KOPT-K1 (cell line): Measurements from ENCODE around the gene CSF3R.
A peak's percentile ranks its signal among the peaks of the same experiment; 100 is the strongest.

Experiments used
- H3K27ac ChIP-seq: fragments of 200-600 bp; sonication (generic); 2 replicates; pipeline ENCODE4 v1.5.1; 2016; ENCODE audit warnings: antibody characterized with exemption, mild to moderate bottlenecking, low read depth, low read length; ENCODE audit not compliant: poor library complexity, severe bottlenecking
- H3K36me3 ChIP-seq: fragments of 200-600 bp; sonication (generic); 2 replicates; pipeline ENCODE4 v1.5.1; 2017; ENCODE audit warnings: antibody characterized with exemption, mild to moderate bottlenecking, low read length, moderate library complexity; ENCODE audit not compliant: insufficient read depth
- H3K9me3 ChIP-seq: fragments of 200-600 bp; sonication (generic); 2 replicates; pipeline ENCODE4 v1.5.1; 2017; ENCODE audit warnings: antibody characterized with exemption, low read length, mild to moderate bottlenecking; ENCODE audit not compliant: insufficient read depth, poor library complexity, severe bottlenecking

The CSF3R gene

GRCh38 chr1:36463463-36463802 is 19.3 kb downstream of the CSF3R start:
- Histone ChIP-seq H3K36me3 (peaks cover 41% of the 10 kb centered on the region), H3K9me3 (no peaks in the 10 kb centered on the region), H3K27ac (peak overlapping the region; percentile 86)

GRCh38 chr1:36458910-36459309 is 23.8 kb downstream of the CSF3R start:
- no peaks in the 10 kb centered on the region for H3K9me3 ChIP-seq
- H3K36me3 ChIP-seq, result peaks cover 78% of the 10 kb centered on the region
- H3K27ac ChIP-seq, result peak overlapping the region; percentile 60

GRCh38 chr1:36457691-36458090 is 25.0 kb downstream of the CSF3R start:
- Histone ChIP-seq H3K9me3 (no peaks in the 10 kb centered on the region), H3K27ac (peak overlapping the region; percentile 60), H3K36me3 (peaks cover 81% of the 10 kb centered on the region)

- H3K36me3 ChIP-seq, result peaks cover 70% of the 10 kb centered on the region
- H3K9me3 ChIP-seq, result no peaks in the 10 kb centered on the region
- peak overlapping the region; percentile 58 for H3K27ac ChIP-seq
These were observed 26.3 kb downstream of the CSF3R start for GRCh38 chr1:36456391-36456928.

GRCh38 chr1:36455386-36455785 is 27.3 kb downstream of the CSF3R start:
- Histone ChIP-seq H3K27ac (no peak overlapping the region), H3K9me3 (no peaks in the 10 kb centered on the region), H3K36me3 (peaks cover 60% of the 10 kb centered on the region)

GRCh38 chr1:36453600-36454388 is 28.9 kb downstream of the CSF3R start:
- H3K27ac ChIP-seq, result no peak overlapping the region
- H3K9me3 ChIP-seq, result no peaks in the 10 kb centered on the region
- H3K36me3 ChIP-seq, result peaks cover 44% of the 10 kb centered on the region

GRCh38 chr1:36453051-36453450 is 29.7 kb downstream of the CSF3R start:
- Histone ChIP-seq H3K27ac (no peak overlapping the region), H3K36me3 (peaks cover 39% of the 10 kb centered on the region)

GRCh38 chr1:36450919-36451305 is 31.8 kb downstream of the CSF3R start:
- H3K27ac ChIP-seq, result peak overlapping the region; percentile 70

More at GRCh38 chr1:36453051-36453450, 29.7 kb downstream of the CSF3R start:
- no peaks in the 10 kb centered on the region for H3K9me3 ChIP-seq

GRCh38 chr1:36450270-36450918 is 32.3 kb downstream of the CSF3R start, which contains the start of gene OSCP1:
TSS of gene OSCP1 (minus strand) at chr1:36450451. CDS start at chr1:36450369, 82 bp downstream.
- Histone ChIP-seq H3K9me3 (no peaks in the 10 kb centered on the region), H3K27ac (peak within 1 kb of the TSS; percentile 70), H3K36me3 (peaks cover 18% of the 10 kb centered on the region)

More at GRCh38 chr1:36450919-36451305, 31.8 kb downstream of the CSF3R start:
- no peaks in the 10 kb centered on the region for H3K9me3 ChIP-seq
- H3K36me3 ChIP-seq, result peaks cover 23% of the 10 kb centered on the region

GRCh38 chr1:36448530-36449056 is 34.1 kb downstream of the CSF3R start:
- no peak overlapping the region for H3K27ac ChIP-seq
- no peaks in the 10 kb centered on the region for H3K9me3 ChIP-seq
- H3K36me3 ChIP-seq, result 0 out of 2 replicates have a peak, but pooled peaks cover under 1% of the 10 kb centered on the region

- Histone ChIP-seq H3K27ac (no peak overlapping the region), H3K36me3 (no peaks in the 10 kb centered on the region), H3K9me3 (no peaks in the 10 kb centered on the region)
These were observed 35.3 kb downstream of the CSF3R start for GRCh38 chr1:36447450-36447849.

GRCh38 chr1:36446746-36447145 is 36.0 kb downstream of the CSF3R start:
- Histone ChIP-seq H3K36me3 (no peaks in the 10 kb centered on the region), H3K27ac (no peak overlapping the region), H3K9me3 (no peaks in the 10 kb centered on the region)

- Histone ChIP-seq H3K27ac (no peak overlapping the region), H3K36me3 (no peaks in the 10 kb centered on the region), H3K9me3 (no peaks in the 10 kb centered on the region)
These were observed 36.4 kb downstream of the CSF3R start for GRCh38 chr1:36446271-36446670.

GRCh38 chr1:36443297-36443696 is 39.4 kb downstream of the CSF3R start:
- no peaks in the 10 kb centered on the region for H3K36me3 ChIP-seq
- H3K27ac ChIP-seq, result no peak overlapping the region
- no peaks in the 10 kb centered on the region for H3K9me3 ChIP-seq

GRCh38 chr1:36442337-36442736 is 40.4 kb downstream of the CSF3R start:
- H3K27ac ChIP-seq, result no peak overlapping the region
- no peaks in the 10 kb centered on the region for H3K36me3 ChIP-seq
- H3K9me3 ChIP-seq, result no peaks in the 10 kb centered on the region
